Measurements from ENCODE around the gene CPM.

DNA sequence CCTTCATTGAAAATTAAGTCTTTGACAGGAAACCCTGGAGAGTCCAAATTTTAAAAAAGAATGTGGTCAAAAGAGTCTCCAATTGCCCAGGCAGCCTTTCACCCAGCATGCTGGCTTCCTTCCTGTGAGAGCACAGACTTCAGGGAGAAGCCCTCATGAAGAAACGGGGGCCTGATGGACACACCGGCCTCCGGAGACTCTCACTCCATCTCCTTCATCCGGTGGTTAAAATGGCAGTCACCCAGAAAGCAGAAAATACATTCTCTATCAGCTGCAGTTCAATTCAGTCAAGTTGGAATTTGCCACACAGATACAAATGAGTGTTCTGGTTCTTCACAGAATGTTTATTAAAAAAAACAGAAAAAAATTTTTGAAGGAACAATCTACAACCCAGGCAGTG is 56.5 kb downstream of the CPM start:
- TF ChIP-seq, protein P1, sequence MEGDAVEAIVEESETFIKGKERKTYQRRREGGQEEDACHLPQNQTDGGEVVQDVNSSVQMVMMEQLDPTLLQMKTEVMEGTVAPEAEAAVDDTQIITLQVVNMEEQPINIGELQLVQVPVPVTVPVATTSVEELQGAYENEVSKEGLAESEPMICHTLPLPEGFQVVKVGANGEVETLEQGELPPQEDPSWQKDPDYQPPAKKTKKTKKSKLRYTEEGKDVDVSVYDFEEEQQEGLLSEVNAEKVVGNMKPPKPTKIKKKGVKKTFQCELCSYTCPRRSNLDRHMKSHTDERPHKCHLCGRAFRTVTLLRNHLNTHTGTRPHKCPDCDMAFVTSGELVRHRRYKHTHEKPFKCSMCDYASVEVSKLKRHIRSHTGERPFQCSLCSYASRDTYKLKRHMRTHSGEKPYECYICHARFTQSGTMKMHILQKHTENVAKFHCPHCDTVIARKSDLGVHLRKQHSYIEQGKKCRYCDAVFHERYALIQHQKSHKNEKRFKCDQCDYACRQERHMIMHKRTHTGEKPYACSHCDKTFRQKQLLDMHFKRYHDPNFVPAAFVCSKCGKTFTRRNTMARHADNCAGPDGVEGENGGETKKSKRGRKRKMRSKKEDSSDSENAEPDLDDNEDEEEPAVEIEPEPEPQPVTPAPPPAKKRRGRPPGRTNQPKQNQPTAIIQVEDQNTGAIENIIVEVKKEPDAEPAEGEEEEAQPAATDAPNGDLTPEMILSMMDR (IDR thresholded peaks at IDR 0.05; ENCODE audit: insufficient read depth, low read length, poor library complexity, severe bottlenecking) = no peak
- no peak for TF ChIP-seq EZH2phosphoT487 (conservative IDR thresholded peaks at IDR 0.05; ENCODE audit: low read length)

All from SU-DHL-6 (cell line).